HG03565 (cell line): ENCODE measurements around the gene TMEM61.
"Not testable (repeated sequence)": the region's sequence is repeated elsewhere in the genome, so short reads cannot be mapped to it uniquely, and the experiment has no call there.

Experiments used
- ATAC-seq: cut with Tn5 transposase; IDR thresholded peaks from one replicate; pipeline ENCODE4 v1.9.1; 2021; ENCODE audit warnings: mild to moderate bottlenecking, moderate library complexity; ENCODE audit not compliant: unreplicated experiment

The TMEM61 gene

DNA sequence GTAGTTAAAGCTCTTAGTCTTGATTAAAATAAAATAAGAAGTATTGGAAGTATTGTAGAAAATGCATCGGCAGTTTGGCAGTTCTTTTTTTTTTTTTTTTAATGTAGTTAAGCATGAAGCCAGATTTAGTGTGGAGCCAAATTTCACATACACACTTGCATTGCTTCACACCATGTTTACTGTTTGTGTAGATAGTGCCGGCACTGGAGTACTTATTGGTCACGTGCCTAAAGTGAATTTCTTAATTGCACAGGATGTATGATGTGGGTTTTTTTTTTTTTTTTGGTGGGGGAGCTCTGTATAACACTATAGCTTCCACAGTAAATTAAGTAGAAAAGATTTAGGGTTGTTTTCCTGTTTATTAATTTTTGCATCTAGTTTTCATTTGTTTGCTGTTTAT lies 21.2 kb upstream of the TMEM61 start:
- ATAC-seq = no peak

DNA sequence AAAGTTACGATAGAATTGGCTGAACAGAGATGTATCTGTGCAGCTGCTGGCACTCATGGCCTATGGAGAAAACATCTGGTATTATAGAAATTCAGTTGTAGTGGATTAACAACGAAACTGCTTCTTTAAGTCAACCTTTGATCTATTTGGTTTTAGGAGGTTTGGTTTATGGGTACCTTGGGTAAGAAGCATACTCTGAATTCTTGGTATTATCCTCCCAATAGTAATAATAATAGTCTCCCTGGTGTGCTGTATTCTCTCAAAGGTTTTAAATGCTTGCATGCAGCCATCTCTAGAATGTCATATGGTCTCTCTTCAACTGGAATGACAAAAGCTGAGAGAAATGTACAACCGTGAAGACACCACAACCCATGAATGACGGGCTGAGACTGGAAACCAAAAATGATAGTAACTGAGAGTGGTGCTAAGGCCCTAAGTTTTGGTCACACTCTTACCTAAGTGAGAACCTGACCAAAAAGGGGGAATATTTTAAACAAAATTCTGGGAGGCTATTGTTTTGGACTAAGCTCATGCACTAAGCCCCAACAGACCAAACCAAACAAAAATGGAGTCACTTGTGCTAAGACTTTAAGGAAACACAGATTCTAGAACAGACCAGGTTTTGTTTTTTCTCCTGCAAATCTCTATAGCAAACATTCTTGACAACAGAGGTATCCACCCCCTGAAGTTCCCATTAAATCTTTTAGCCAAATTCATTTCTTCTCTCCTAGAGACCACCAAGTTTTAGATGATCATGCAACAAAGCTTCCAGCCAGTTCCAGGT lies 17.6 kb upstream of the TMEM61 start:
- ATAC-seq = no peak

DNA sequence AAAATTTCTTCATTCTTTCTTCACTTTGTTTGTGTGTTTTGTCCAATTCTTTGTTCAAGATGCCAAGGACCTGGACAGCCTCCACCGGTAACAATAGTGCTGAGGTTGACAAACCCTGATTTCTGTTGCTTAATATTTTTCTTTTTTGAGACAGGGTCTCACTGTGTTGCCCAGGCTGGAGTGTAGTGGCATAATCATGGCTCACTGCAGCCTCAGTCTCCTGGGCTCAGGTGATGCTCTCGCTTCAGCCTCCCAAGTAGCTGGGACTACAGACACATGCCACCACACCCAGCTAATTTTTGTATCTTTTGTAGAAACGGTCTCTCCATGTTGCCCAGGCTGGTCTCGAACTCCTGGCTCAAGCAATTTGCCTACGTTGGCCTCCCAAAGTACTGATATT lies 16.6 kb upstream of the TMEM61 start:
- not testable (repeated sequence) for ATAC-seq

DNA sequence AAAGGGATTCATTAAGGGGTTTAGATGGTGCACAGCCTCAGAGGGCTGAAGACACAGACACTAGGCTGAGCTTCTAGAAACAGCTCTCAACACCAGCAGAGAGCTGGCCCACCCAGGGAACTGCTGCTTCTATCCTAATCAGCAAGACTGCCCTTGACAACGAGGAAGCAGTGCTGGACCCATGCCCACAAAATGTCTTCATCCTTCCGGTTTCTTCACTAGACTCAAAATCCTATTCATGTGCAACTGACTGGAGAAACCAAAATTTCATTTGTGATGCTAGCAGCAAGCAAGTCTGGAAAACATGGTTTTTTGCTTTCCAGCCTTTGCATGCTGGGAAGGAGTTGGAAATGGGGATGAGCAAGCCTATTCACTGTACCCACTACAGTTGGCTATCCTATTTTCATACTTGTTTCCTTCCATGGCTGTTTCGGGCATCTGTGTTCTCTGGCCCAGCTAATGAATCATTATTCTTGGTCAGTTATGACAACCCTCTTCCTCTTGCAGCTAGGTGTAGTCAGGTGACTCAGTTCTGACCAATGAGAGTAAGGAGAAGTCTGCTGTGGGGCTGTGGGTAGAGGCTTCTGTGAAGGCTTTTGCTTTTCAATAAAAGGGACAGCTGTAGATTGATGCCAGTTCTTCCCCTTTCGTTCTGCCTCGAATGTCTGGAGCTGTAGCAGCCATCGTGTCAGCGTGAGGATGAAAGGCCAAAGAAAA lies 14.6 kb upstream of the TMEM61 start:
- peak; percentile 96 for ATAC-seq

DNA sequence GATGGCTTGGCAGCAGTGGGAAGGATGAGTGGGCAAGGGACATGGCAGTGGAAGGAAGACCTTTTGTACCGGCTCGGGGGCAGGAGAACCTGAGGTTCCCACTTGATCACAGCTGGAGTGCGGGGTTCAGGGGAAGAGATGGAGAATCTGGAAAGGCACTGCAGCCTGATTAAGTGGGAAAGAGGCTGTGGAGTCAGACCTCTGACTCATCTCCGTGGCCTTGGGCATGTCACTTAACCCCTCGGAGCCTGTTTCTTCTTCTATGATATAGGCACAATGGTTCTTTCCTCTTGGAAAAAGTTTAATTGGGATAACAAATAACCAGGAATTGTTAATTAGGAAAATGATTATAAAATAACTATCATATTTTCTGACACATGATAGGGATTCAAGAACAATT lies 13.1 kb upstream of the TMEM61 start:
- no peak for ATAC-seq

DNA sequence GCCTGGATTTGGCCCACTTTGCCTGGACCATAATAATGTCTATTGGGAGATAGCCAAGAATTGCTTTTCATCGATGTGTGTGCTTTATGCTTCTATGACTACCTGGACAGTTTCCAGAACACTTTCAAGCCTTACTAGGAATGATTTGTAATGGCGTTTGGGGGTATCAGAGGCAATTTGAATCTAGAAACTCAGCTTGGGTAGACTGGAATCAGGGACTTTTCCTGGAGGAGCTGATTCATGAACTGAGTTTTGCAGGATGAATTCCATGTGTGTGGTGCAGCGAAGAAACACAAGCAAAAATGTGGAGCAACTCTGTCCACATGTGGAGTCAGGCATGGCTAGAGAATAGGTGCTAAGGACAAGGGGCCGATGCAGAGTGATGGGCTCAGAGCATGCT lies 11.9 kb upstream of the TMEM61 start:
- no peak for ATAC-seq

DNA sequence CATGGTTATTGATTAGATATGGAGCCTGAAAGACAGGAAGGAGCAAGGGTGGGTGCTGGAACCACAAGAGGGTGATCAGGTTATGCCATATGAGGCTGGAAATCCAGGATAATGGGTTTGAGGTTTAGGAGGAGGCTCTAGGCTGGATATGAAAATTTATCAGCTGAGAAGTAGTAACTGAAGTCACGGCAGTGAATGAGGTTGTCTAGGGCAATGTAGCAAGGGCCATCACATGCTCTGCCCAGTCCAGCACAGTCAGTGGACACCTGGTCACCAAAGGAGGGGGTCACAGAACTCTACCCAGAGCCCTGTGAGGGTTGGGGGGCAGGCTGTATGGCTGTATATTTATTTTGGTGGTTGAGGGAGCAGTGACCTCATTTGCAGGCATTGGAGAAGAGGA lies 10.5 kb upstream of the TMEM61 start:
- ATAC-seq = no peak

DNA sequence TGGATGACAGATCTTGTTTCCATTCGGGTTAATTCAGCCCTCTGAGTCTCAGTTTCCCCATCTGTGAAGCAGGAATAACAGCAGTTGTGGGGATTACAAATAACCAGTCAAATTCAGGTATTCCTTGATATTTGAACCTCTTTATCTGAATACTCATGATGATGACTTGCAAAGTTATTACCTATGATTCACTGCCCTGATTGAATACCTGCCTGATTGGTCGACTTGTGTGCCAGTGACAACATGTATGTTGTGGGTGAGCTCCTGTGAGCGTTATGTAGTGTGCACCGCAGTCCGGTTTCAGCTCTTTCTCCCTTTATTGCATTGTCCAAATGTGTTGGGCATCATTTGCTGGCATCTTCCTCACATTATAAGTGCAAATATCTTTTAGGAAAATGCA lies 9.5 kb upstream of the TMEM61 start:
- no peak for ATAC-seq

DNA sequence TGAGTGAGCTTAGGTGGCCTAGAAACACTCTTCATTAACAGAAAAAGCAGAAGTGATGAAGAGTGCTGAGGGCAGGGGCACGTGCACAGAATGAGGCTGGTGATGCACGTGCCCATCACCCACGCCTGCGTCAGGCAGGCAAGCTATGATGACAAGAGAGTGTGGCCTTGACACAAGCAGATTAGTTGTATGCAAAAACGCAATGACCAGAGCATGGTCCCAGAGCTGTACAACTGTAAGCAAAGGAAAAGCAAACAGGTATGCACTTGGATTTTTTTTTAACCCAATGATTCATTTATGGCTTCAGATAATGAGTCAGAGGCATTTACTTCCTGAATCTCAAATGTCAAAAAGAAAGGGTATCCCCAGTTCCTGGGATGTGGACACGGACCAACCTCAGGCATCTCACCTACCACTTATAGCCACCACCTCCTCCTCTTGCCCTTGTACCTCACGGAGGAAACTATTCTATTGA lies 9.1 kb upstream of the TMEM61 start:
- peak; percentile 95 for ATAC-seq

DNA sequence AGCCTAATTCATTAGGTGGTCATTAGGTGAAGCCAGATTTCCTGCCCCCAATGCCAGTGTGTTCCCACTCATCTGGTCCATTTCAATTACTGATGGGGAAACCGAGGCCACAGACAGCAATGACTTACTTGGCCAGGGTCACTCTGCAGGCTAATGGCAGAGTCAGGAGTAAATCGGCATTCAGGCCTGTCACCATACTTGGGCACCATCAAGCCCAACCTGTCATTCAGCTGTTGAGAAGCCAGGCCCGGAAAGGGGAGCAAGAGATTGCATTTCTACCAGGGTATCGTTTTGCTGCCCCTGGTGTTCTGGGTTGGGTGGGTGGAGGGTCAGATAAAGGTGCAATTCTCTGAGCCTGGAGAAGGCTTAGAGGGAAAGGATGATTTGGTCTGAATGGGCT lies 8.0 kb upstream of the TMEM61 start:
- no peak for ATAC-seq

DNA sequence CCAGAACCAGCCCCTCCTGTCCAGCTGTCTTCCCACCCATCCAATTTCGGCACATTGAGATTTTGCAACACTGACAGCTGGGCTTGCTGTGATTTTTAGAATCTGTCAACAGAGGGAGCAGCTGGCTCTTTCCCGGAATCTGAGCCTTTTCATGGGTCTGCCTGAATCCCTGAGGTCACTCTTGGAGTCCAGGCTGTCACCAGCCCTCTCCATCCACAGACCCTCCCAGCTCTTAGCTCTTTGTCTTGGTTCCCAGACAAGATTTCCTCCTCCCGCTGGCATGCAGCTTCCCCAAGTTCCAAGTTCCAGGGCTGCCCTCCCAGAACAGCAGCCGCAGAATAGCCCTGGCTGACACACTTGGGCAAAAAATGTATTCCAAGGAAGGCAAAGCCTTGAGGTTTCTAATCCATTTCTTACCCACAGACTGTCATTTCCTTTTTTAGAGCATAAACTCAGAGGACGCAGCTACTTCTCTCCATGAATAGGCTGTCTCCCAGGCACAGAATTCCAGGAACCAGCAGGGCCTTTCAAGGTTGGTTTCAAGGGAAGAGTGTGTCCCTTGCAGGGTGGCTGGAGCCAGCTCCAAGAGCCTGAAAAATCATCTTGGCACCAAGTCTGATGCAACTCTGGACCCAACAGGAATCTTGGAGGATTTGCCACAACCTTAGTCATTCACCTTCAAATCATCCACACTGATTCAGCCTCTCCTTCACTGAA lies 7.1 kb upstream of the TMEM61 start:
- no peak for ATAC-seq

DNA sequence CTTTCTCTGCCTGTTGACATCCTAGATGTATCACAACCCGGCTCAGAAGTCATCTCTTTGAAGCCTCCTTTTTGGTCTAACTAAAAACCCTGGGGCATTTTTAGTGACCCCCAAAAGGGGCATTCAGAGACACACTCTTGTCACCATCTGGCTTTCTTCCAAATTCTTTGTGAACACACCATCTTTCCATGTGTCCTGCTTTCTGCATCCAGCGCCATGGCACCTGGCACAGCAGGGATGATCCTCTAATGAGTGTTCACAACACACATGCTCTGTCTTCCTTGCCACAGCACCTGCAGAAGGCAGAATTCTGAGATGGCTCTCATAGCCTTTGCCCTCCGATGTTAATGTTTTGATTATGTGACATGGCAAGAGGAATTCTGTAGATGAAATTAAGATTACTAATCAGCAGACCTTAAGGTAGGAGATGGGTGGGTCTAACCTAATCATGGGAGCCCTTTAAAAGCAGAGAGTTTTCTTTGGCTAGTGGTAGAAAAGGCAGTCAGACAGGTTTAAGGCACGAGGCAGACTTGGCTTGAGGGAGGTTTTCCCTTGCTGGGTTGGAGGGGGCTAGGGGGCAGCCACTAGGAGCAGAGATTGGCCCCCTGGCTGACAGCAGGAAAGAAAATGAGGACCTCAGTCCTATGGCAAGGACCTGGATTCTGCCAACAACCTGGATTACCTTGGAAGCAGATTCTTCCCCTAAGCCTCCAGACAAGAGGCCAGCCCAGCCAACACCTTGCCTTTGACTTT lies 4.9 kb upstream of the TMEM61 start:
- ATAC-seq = no peak

DNA sequence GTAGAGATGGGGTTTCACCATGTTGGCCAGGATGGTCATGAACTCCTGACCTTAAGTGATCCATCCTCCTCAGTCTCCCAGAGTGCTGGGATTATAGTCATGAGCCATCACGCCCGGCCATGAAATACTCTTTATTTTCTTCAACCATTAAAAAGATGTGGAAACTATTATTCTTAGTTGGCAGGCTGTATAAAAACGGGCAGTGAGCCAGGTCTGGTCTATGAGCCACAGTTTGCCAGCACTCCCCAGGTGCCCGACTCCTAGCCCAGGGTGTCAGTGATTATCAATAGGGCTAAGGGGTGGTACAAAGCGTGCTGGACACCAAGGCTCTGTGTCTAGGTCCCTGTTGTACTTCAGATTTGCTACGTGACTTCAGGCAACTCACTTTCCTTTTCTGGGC lies 3.7 kb upstream of the TMEM61 start:
- ATAC-seq = no peak

DNA sequence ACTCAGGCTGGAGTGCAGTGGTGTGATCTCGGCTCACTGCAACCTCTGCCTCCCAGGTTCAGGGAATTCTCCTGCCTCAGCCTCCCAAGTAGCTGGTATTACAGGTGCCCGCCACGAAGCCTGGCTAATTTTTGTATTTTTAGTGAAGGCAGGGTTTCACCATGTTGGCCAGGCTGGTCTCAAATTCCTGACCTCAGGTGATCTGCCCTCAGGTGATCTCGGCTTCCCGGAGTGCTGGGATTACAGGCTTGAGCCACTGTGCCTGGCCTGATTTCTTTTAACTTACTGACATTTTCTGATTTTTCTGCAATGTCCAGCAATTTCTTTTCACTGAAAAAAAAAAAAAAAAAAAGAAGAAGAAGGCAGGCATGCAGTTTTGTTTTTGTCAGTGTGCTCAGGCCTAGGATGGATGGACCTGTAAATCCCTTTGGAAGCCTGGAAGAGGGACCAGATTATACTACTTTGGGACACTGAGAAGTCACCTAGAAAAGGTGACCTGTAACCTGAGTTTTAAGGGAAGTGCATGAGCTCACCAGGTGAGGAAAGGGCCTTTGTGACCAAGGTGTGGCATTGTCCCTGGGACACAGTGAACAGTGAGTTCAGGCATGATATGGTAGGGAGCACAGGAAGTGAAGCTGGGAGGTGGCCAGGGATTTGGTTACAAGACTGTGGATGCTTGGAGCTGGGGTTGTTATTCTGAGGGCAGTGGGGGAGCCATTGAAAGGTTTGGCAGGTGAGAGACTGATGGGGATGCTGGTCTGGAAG lies 2.7 kb upstream of the TMEM61 start:
- no peak for ATAC-seq

DNA sequence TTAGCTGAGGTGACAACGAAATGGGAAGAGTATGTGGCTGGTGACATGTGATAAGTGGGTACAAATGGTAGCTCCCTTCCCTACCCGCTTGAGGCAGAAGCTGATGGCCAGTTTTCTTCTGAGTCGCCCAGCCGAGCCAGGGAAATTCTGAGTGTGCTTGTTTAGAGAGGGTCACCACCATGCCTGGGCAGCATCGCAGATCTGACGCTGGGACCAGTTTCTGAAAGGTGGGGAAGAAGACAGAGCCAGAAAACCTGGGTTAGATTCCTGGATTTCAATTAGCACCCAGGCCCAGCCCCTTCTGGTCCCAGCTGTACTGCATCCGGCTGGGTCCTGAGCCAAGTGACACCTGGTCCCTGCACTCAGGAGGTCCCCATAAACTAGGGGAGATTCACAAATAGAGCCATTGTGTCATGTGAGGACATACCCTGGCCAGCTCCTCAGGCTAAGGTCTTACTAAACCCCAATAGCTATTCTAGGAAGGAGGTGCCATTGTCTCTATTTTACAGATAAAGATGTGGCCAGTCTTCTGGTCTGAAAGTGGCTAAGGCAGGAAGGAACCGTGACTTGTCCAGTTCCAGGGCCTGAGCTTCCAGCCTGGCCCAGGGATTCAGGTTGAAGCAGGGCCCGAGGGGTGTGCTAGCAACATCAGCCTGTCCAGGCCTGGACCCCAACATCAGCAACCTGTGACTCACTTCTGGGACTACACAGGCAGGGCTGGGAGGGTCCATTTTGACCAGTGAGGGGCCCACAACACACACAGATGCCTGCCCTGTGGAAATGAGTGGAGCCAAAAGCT lies 1.7 kb upstream of the TMEM61 start:
- ATAC-seq = no peak

DNA sequence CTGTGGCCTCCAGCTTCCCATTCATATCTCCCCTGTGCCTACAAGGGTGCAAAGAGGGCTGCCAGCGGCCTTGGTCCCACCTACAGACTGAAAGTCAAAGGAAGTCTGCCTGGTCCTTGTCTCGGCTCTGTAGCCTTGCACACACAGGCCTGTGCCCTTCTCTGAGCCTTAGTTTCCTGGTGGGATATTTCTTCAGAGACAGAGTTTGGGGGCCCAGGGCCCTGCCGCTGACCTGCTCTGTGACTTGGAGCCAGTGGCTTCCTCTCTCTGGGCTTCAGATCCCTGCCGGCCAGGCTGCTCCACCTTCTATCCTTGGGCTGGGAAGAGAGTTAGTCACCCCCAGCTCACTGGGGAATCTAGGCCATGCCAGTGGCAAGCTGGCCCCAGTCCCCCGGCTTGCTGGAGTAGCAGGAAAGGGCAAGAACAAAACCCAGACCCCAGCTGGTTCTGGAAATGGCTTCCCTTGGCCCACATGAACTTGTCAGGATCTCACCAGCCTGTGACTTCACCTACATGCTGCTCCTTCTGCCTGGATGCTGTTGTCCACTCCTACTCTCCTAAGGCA lies 1.0 kb upstream of the TMEM61 start:
- no peak for ATAC-seq

DNA sequence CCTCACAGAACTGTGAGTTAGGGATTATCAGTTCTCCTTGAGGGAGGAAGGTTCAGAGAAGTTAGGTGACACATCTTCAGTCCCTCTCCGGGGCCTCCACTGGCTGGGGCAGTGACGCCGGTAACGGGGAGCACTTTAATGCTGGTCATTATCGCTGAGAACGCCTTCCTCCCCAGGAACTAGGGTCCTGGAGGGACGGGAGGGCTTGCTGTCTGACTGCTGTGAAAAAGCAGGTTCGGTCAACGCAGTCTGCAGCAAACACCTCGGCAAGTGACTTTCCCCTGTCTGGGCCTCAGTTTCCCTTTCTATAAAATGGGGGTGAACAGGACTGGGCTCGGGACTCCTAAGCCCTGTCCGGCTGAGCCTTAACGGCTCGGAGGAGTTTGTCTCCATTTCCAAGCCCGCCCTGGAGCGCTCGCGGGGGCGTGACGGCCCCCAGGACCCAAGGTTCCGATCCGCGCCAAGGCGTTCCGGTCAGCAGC lies 341 bp upstream of the TMEM61 start:
- ATAC-seq = no peak

DNA sequence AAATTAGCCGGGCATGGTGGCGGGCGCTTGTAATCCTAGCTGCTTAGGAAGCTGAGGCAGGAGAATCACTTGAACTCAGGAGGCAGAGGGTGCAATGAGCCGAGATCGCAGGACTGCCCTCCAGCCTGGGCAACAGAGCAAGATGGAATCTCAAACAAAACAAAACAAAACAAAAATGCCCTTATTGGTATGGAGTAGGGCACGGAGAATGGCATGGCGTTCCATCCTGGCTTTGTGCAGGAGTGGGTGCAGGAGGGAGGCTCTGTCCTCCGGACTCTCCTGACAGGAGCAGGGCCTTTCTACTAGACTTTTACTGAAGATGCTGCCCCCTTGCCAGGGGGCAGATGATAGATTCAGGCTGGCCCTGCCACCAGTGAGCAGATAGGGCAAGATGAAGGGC lies 1.0 kb downstream of the TMEM61 start:
- ATAC-seq = no peak

DNA sequence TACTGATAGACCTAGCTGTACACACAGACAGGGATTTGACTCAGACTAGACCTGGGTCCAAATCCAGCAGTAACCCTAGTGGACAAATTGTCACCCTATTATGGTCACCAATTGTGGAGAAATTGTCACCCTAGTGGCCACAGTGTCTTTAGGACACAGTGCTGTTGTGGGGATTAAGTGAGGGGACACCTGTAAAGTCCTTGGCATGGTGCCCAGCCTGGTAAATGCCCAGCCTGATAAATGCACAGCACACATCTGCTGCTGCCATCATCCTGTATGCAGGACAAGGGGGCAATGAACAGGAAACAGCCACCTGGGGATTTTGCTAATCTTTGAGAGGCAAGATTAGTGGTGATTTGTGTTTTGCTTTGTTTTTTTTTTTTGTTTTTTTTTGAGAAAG lies 2.3 kb downstream of the TMEM61 start:
- no peak for ATAC-seq
